AG09309 (cell line): ENCODE measurements around the gene NYNRIN.

Experiments
- DNase-seq: peaks from one replicate; pipeline ENCODE4 v3.0.0-alpha.2; 2010; ENCODE audit warnings: low read depth
- H3K4me3 ChIP-seq: 2 replicates; pipeline ENCODE4 v1.5.1; 2011; ENCODE audit warnings: mild to moderate bottlenecking, low read depth, low read length, moderate library complexity; ENCODE audit not compliant: control insufficient read depth
- TF ChIP-seq, protein P1 (sequence below): IDR thresholded peaks from 2 replicates; pipeline ENCODE4 v1.5.1; 2011; ENCODE audit warnings: mild to moderate bottlenecking, low read depth, low read length, inconsistent platforms; ENCODE audit not compliant: insufficient read depth, control insufficient read depth; ENCODE audit errors: missing control alignments

Gene NYNRIN

DNA sequence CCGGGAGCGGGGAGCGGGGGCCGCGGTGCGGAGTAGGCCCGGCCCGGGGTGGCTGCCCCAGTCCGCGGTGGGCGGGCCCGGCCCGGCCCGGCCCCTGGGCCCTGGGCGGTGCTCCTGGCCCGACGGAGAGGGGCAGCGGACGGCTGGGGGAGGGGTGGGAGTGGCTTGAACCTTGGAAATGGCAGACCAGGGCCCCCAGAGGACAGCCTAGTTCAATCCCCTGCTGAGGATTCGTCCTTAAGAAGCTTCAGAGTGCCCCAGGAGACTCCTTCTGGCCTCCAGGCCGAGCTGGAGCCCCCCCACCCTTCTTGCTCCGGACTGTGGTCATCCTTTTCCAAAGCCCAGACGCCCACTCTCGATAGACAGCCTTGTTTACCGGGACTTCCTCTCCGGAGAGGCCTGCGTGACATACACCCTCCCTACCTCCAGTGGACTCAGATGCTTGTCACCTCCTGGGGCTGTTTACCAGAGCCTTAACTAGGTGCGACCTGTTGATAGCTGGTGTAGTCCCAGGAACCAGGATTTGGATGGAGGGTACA lies 31.4 kb downstream of the NYNRIN start:
- H3K4me3 ChIP-seq, result peak overlapping the region; percentile 65
- TF ChIP-seq, protein P1, sequence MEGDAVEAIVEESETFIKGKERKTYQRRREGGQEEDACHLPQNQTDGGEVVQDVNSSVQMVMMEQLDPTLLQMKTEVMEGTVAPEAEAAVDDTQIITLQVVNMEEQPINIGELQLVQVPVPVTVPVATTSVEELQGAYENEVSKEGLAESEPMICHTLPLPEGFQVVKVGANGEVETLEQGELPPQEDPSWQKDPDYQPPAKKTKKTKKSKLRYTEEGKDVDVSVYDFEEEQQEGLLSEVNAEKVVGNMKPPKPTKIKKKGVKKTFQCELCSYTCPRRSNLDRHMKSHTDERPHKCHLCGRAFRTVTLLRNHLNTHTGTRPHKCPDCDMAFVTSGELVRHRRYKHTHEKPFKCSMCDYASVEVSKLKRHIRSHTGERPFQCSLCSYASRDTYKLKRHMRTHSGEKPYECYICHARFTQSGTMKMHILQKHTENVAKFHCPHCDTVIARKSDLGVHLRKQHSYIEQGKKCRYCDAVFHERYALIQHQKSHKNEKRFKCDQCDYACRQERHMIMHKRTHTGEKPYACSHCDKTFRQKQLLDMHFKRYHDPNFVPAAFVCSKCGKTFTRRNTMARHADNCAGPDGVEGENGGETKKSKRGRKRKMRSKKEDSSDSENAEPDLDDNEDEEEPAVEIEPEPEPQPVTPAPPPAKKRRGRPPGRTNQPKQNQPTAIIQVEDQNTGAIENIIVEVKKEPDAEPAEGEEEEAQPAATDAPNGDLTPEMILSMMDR, result no peak
- peak; percentile 16 for DNase-seq

DNA sequence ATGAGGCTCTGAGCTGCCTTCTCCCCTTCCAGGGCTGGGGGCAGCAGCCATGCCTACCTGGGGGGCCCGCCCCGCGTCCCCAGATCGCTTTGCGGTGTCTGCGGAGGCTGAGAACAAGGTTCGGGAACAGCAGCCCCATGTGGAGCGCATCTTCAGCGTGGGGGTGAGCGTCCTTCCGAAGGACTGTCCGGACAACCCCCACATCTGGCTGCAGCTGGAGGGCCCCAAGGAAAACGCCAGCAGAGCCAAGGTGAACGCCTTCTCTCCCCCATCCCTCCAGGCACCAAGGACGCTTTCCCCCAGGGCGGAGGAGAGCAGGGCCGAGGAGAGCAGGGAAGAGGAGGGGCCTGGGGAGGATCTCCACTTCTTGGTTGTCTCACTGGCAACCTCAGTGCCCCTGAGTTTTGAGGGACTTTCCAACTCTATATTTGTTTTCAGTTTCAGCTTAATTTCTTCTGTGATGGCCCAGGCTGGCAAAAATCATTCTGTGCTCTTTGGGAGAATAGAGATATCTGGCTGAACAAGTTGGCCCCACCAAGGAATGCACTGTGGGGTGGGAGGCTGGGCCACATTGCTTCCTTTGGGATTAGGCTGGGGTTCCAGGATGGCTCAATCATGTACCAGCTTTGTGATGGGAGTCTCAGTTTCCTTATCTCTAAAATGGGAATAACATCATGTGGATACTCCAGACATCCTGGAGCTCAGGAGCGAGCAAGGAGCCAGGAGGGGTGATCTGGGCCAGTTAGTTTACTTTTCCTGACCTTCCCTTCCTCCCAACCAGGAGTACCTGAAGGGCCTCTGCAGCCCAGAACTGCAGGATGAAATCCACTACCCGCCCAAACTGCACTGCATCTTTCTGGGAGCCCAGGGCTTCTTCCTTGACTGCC lies 32.1 kb downstream of the NYNRIN start:
- TF ChIP-seq, protein P1, result no peak
- DNase-seq, result no peak
- peak overlapping the region; percentile 65 for H3K4me3 ChIP-seq

DNA sequence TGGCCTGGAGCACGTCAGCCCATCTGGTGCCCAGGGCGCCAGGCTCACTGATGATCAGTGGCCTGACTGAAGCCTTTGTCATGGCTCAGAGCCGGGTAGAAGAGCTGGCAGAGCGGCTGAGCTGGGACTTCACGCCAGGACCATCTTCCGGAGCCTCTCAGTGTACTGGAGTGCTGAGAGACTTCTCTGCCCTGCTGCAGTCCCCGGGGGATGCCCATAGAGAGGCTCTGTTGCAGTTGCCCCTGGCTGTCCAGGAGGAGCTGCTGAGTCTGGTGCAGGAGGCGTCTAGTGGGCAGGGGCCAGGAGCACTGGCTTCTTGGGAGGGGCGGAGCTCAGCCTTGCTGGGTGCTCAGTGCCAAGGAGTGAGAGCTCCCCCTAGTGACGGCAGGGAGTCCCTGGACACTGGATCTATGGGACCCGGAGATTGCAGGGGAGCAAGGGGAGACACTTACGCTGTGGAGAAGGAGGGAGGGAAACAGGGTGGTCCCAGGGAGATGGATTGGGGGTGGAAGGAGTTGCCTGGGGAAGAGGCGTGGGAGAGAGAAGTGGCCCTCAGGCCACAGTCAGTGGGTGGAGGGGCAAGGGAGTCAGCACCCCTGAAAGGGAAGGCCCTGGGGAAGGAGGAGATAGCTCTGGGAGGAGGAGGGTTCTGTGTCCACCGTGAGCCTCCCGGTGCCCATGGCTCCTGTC lies 32.9 kb downstream of the NYNRIN start:
- TF ChIP-seq, protein P1, result peak; percentile 99
- peak overlapping the region; percentile 65 for H3K4me3 ChIP-seq
- peak; percentile 83 for DNase-seq

DNA sequence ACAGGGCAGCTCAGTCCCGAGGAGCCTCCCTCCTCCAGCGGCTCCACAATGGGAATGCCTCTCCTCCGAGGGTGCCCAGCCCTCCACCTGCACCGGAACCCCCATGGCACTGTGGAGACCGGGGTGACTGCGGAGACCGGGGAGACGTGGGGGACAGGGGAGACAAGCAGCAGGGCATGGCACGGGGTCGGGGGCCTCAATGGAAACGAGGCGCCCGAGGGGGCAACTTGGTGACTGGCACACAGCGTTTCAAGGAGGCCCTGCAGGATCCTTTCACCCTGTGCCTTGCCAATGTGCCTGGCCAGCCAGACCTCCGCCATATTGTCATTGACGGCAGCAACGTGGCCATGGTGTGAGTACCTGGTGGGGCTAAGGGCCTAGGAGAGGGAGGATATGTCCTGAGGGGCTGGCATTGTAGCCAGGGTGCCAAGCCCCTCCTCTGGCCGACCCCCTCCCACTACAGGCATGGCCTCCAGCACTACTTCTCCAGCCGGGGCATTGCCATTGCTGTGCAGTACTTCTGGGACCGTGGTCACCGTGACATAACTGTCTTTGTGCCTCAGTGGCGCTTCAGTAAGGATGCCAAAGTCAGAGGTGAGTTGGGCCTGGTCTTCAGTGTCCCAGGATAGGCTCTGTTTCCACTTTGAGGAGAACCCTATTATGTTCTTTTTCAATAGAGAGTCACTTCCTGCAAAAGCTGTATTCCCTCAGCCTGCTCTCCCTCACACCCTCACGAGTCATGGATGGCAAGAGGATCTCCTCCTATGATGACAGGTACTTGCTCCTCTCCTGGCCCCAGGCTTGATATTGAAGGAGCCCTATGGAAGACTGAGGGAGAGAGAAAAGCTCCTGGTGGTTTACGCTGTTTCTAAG lies 33.7 kb downstream of the NYNRIN start:
- peak overlapping the region; percentile 65 for H3K4me3 ChIP-seq
- TF ChIP-seq, protein P1, result no peak
- no peak for DNase-seq

DNA sequence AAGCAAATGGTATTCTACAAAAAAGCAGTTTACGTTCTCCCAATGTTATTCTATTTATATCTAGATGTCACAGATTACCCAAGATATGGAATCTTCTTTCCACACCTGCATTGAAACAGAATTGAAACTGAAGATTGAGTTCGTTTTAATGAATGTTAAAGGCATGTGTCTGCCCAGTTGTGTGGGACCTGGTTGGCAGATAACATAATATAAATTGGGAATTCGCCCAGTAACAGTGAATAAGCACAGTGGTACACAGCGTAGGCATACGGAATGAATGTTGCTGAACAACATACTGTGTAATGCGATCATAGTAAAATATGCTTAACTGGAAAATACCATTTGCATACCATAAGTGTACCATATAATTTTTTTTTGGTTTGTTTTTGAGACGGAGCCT lies 35.2 kb downstream of the NYNRIN start:
- no peak overlapping the region for H3K4me3 ChIP-seq
- no peak for DNase-seq
- TF ChIP-seq, protein P1, result no peak

DNA sequence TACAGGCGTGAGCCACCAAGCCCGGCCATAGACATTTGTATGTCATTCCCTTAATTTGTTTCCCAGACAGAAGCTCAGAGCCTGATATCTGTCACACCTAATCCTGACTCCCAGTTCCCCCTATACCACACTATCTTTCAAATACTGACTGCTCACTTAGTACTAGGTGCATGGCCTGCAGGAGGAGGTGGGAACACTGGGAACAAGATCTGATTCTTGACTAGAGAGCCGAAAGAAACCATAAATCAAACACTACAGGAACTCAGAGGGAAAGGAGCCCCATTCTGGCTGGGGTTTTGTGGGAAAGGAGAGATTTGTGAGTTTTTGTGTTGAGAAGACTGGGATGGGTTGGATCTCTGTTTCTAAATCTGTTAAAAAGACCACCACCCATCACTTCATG lies 35.9 kb downstream of the NYNRIN start:
- no peak overlapping the region for H3K4me3 ChIP-seq
- TF ChIP-seq, protein P1, result no peak
- DNase-seq, result no peak
